ENCODE results near the gene OLFML2B.

The OLFML2B gene

GRCh38 chr1:162029157-162029556 lies 5.5 kb upstream of the OLFML2B start:
- no peak overlapping the region for H3K4me3 ChIP-seq (ENCODE audit: low read depth, low read length)
- no peaks in the 10 kb centered on the region for H3K36me3 ChIP-seq (ENCODE audit: control insufficient read depth in 2 of 2, insufficient read depth in 1 of 2, low read length in 2 of 2)
- peaks cover 3% of the 10 kb centered on the region; the same call in 1 of the 2 replicates for H3K4me1 ChIP-seq (ENCODE audit: control insufficient read depth, insufficient read depth, low read length)
- H3K27ac ChIP-seq (ENCODE audit: extremely low read depth, low read depth, low read length), result no peak overlapping the region
- TF ChIP-seq ZNF24 (tag by site-specific recombination; IDR thresholded peaks at IDR 0.05) (no peak), ZBTB20 (tag by site-specific recombination; IDR thresholded peaks at IDR 0.05) (no peak), ZNF670 (tag by site-specific recombination; IDR thresholded peaks at IDR 0.05; ENCODE audit: low read depth) (no peak), HIC1 (tag by site-specific recombination; IDR thresholded peaks at IDR 0.05) (no peak), ZNF335 (tag by site-specific recombination; conservative IDR thresholded peaks at IDR 0.05) (peak; percentile 39; the same call in 1 of the 2 replicates), ZNF677 (tag by site-specific recombination; IDR thresholded peaks at IDR 0.05) (no peak), ELK4 (IDR thresholded peaks at IDR 0.05; ENCODE audit: borderline replicate concordance, low read depth, low read length) (no peak), ZNF26 (tag by site-specific recombination; IDR thresholded peaks at IDR 0.05) (no peak), ZNF202 (tag by site-specific recombination; IDR thresholded peaks at IDR 0.05; ENCODE audit: borderline replicate concordance) (no peak), ZBTB17 (tag by site-specific recombination; IDR thresholded peaks at IDR 0.05) (peak; percentile 50; the same call in 1 of the 2 replicates), YY1 (tag by site-specific recombination; IDR thresholded peaks at IDR 0.05) (no peak), OVOL3 (tag by site-specific recombination; IDR thresholded peaks at IDR 0.05) (no peak), ZNF146 (tag by site-specific recombination; IDR thresholded peaks at IDR 0.05) (no peak), ZNF501 (tag by site-specific recombination; IDR thresholded peaks at IDR 0.05) (no peak)
- H3K9me3 ChIP-seq (ENCODE audit: control insufficient read depth, insufficient read depth, low read depth, low read length), result no peaks in the 10 kb centered on the region
- ChIA-PET POLR2A (no interaction called here), CTCF (interaction anchor here (1.2 to 2.9 kb wide), 2 partner anchors 8 to 236 kb away, joined by 3 to 9 read pairs; no protein-coding TSS in a partner anchor)

GRCh38 chr1:162028726-162029125 lies 5.1 kb upstream of the OLFML2B start:
- ChIA-PET POLR2A (no interaction called here), CTCF (interaction anchor here (1.2 kb wide), 2 partner anchors 9 to 236 kb away, joined by 3 to 5 read pairs; no protein-coding TSS in a partner anchor)
- Histone ChIP-seq H3K4me1 (ENCODE audit: control insufficient read depth, insufficient read depth, low read length) (peaks cover 3% of the 10 kb centered on the region; the same call in 1 of the 2 replicates), H3K9me3 (ENCODE audit: control insufficient read depth, insufficient read depth, low read depth, low read length) (no peaks in the 10 kb centered on the region), H3K27ac (ENCODE audit: extremely low read depth, low read depth, low read length) (no peak overlapping the region), H3K4me3 (ENCODE audit: low read depth, low read length) (no peak overlapping the region), H3K36me3 (ENCODE audit: control insufficient read depth in 2 of 2, insufficient read depth in 1 of 2, low read length in 2 of 2) (no peaks in the 10 kb centered on the region)
- TF ChIP-seq KLF9 (tag by site-specific recombination; IDR thresholded peaks at IDR 0.05; ENCODE audit: low read depth) (no peak), ZNF626 (tag by site-specific recombination; IDR thresholded peaks at IDR 0.05) (no peak), ZNF398 (tag by site-specific recombination; IDR thresholded peaks at IDR 0.05) (no peak), ZSCAN4 (tag by site-specific recombination; IDR thresholded peaks at IDR 0.05) (no peak), ZNF513 (tag by site-specific recombination; IDR thresholded peaks at IDR 0.05) (no peak), ZNF664 (tag by site-specific recombination; IDR thresholded peaks at IDR 0.05) (no peak), SCRT2 (tag by site-specific recombination; IDR thresholded peaks at IDR 0.05) (no peak), ZBTB49 (tag by site-specific recombination; IDR thresholded peaks at IDR 0.05; ENCODE audit: low read depth) (no peak), YY2 (tag by site-specific recombination; IDR thresholded peaks at IDR 0.05) (no peak), GLIS1 (tag by site-specific recombination; IDR thresholded peaks at IDR 0.05) (no peak)

Measured in HEK293 (cell line).